Tibial nerve (tissue), 3 donors: ENCODE measurements around the gene LRRC37B.

Source experiments
- CTCF ChIP-seq, 5 experiments: fragments of 200-600 bp in 3 of 5; fragments of 450-650 bp in 2 of 5; sonication (generic) in 3 of 5; IDR thresholded peaks; one replicate each; pipeline ENCODE4 v1.5.1; 2016 to 2019; ENCODE audit warnings: antibody characterized with exemption in 5 of 5, mild to moderate bottlenecking in 3 of 5, moderate library complexity in 2 of 5
- POLR2A ChIP-seq, 2 donors: fragments of 450-650 bp; IDR thresholded peaks; one replicate each; pipeline ENCODE4 v1.6.1; 2017; ENCODE audit warnings: antibody characterized with exemption in 2 of 2, mild to moderate bottlenecking in 2 of 2, moderate library complexity in 2 of 2

- no peak for TF ChIP-seq POLR2A (IDR thresholded peaks at IDR 0.05)
- TF ChIP-seq CTCF (IDR thresholded peaks at IDR 0.05) = no peak
Measured at GRCh38 chr17:32015245-32016013, 8.2 kb downstream of the LRRC37B start.
